HL-60/S4 treated with retinoic acid at 250 ng/mL for 4 days and 3 days (cell line): Measurements from ENCODE around the gene CCSER1.
"Not testable (repeated sequence)": the region's sequence is repeated elsewhere in the genome, so short reads cannot be mapped to it uniquely, and the experiment has no call there.

Experiments
- in situ Hi-C: fragments of 300-500 bp; cut with MboI; formaldehyde crosslinking; loops from 2 replicates; pipeline ENCODE4 v1.7.0; 2022; ENCODE audit warnings: low sequenced_read_pairs

CCSER1 gene

DNA sequence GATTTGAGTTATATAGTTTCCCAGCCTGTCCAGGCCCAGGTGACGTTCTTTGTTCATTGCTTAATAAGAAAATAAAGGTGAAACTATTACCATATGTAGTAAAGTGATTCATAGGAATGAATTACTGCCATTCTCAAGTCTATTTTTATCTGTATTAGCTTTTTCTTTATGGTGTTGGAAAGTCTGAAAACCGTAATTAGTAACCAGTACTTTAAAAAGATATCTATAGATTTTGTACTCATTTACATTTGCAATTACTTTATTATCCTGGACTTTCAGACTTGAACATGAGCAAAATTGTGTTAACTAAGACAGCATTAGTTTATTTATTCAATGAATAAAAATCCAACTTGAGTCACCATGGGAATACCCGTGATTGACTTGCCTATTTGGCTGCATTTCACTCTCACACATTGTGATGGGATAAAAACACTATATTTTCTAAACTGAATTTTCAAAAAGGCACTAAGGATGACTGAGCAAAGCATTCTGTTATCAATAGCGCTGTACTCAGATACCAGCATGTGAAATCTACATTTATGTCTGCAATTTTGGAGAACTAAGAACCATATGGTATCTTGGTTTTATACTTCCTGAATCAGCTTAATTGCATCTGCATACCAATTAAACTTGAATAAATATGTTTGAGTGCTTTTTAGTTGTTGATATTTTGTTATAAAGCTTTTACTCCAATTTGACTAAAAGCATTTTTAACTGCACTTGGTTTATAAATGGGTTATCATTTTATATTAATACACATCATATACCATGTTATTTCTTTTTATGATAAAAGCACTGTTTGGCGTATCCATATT lies 154.6 kb downstream of the CCSER1 start:
- in situ Hi-C loops = no loop called here

DNA sequence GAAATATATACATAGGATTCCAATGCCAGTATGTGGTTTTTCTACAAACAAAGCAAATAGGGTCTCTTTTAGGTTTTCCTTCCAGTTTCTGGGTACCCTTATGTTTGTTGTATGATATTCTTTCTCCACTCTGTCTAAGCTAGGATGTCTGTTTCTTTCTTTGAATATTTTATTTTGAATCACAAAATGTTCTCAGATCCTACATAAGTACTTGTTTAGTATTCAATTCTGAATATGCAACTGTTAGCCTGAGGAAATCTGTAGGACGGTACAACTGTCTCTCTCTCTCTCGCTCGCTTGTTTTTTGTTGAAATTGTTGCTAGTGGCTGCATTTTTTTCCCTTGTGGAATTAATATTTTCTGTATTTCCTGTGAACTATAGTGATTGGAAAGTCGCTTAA lies 163.2 kb downstream of the CCSER1 start:
- in situ Hi-C loops = no loop called here

DNA sequence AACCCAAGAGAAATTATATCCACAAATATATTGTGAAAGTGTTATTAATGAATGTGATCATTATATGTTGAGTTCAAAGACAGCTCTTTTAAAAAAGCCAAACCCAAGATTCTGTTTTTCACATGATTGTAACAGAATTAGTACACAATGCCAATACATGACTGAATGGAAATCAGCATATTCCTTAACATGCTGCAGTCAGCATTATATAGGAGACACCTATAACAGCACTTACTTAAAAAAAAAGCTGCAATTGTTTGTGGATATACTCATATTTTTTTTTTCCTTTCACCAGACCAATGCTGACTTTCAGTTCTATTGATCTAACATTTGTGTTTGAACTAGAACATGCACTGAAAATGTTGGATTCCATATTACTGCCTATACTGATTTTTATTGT lies 165.2 kb downstream of the CCSER1 start:
- in situ Hi-C loops = no loop called here

DNA sequence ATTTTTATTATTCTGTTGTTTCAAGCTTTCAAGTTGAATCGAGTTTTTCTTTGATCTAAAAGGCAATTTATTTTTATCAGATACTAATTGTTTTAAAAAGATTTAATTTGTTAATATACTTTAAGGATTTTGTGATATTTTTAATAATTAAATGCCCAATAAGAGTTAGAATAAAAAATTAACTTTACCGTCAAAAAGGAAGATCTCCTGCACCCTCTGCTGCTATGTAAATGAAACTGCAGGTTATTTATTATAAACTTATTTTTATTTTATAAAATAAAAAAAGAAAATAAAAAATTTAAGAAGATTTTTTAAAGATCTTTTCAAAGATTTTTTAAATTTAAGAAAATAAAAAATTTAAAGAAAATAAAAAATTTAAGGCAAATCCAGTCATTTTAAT lies 166.1 kb downstream of the CCSER1 start:
- in situ Hi-C loops = no loop called here

DNA sequence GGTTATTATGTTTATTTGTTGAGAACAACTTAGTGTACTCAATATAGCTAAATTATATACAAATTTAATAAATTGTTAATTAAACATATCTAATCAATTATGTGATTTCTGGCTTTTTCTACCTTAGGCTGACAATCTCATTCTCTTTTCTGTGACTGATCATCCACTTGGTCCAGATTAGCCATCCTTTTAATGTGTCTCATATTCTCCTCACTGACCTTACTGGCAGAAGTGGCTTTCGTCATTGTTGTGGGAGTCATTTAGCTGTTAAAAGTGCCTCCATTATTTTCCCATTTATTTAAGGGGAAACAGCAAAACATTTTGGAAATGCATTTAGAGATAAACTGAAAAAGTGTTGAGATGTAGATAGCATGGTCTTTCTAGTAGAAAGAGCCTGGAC lies 172.2 kb downstream of the CCSER1 start:
- in situ Hi-C loops = no loop called here

DNA sequence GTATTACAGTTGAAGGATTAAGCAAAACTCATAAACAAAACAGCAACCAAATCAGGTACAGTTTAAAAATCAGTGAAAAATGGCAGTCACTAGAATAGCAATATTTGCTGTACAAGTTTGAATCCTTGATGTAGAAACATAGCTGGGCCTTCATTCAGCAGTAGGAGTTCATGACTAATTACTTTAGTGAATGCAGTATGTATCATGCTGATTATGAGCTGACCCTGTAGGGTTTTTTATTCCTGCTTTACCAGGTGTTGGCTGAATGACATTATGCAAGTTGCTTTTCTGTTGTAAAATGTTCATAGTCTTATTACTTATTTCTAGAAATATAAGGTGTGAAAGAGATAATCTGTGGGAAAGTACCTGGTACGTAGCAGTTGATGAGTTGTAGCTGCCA lies 179.6 kb downstream of the CCSER1 start:
- in situ Hi-C loops = no loop called here

DNA sequence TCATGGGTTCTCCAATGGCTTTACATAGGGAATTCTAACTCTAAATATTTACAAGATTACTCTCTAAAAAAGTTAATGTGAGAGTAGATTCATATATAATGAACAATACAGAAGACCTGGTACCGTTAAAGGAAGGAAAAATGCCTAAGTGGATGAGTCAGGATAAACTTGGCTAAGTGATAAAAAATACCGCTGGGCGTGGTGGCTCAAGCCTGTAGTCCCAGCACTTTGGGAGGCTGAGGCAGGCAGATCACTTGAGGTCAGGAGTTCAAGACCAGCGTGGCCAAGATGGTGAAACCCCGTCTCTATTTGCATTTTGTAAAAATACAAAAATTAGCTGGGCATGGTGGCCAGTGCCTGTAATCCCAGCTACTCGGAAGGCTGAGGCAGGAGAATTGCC lies 189.9 kb downstream of the CCSER1 start:
- in situ Hi-C loops = not testable (repeated sequence)

DNA sequence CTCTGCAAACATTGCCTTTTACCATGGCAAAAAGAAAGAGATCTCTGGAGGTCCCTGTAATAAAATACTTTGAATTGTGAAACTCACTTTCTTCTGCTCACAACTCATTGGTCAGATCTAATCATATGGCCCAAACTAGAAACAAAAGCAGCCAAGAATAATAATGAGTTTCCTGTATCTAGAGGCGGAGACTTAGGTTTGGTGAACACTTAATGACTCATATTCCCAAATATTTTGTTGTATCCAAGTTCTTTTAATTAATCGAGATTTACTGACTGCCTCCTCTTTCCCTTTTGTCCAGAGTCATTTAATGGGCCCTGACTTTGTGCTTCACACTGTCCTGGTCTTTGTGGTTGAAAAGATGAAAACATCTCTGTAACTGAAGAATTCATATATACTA lies 190.6 kb downstream of the CCSER1 start:
- in situ Hi-C loops = no loop called here

DNA sequence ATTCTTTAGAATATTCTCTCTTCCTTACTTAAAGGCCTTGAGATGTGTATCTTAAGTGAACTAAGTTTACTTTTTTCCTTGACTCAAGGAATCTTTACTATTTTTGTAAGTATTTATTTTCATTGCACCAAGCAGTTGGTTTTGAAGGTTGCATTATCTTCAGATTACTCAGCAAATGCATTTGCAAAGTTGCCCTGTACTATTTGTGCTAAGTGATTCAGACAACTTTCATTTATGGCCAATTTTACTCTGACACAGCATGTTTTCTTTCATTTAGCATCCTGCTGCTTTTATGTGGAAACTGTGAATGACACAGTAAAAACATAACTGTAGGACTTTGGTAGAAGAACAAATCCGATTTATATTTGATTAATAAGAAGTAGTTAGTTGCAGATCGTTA lies 191.0 kb downstream of the CCSER1 start:
- in situ Hi-C loops = no loop called here

DNA sequence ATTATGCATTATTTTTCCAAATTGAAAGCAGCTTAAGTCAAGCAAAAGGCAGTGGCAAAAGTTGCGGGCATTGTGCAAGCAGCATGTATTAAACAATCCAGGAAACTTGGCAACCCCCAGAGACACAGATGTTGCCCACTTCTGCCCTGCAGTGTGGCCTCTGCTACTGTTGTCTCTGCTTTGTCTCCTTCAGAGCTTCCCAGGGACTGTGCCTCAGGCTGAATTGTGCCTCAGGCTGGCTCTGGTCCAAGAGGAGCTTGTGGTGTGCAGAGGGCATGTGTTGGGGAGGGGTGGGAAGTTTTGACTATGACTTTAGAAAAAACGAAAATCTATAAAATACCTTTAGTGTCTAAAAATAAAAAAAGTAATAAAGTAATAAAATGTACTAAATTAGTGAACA lies 201.4 kb downstream of the CCSER1 start:
- in situ Hi-C loops = no loop called here

DNA sequence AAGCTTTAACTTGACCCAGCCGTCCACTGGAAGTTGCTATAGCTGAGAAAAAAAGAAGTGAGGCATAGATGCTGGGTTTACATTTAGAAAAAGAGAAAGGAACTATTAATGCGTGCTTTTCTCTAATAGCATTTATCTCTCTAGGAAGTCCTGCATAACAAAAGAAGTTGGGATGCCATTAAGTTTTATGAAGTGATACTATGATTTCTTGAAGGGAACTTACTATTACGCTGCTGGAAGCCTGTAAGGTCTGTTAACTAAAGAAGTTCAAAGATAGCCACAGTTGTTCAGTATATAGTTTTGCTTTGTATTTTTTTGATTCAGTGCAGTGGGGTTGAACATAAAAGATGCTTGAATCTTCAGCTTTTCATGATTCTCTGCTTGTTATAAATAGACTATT lies 203.4 kb downstream of the CCSER1 start:
- in situ Hi-C loops = no loop called here

DNA sequence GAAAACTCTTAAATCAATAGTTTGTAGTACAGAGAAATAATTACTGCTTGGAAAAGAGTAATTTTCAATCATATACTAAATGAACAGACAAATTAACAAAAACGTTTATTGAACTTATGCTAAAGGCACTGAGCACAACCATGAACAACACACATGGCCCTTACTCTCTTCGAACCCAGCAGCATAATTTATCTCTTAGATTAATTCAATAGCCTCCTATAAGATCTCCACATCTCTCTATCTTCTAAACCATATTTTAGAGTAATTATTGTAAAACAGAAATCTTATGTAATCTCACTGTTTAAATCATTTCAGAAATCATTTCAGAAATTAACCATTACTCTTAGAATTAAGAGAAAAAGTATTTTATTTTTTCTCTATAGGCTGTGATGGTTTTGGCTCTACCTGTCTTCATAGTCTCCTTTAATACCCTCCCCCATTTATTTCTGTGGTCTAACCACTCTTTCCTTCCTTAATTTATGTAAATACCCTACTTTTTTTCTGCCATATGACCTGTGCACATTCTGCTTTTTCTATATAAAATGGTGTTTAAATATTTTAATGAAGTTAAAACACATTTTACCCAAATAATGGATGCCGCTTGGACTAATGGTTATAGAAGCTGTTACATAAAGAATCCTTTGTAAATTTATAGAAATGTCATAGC lies 218.5 kb downstream of the CCSER1 start:
- in situ Hi-C loops = no loop called here

DNA sequence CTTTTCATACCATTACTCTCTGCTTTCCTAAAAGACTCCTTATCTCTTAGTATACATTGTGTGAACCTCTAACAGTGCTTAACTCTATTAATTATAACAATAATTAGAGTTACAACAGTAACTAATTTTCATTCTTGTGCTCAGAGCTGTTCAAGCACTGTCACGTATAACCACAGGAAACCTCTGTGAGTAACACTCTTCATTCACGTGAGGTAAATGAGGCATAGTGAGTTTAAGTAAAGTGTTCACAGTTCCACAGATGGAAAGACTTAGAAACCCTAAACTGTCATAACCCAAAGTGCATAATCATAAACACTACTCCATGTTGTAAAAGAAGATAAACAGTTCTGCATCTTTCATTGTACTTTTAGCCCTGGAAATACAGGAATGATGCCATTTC lies 222.4 kb downstream of the CCSER1 start:
- in situ Hi-C loops = no loop called here

DNA sequence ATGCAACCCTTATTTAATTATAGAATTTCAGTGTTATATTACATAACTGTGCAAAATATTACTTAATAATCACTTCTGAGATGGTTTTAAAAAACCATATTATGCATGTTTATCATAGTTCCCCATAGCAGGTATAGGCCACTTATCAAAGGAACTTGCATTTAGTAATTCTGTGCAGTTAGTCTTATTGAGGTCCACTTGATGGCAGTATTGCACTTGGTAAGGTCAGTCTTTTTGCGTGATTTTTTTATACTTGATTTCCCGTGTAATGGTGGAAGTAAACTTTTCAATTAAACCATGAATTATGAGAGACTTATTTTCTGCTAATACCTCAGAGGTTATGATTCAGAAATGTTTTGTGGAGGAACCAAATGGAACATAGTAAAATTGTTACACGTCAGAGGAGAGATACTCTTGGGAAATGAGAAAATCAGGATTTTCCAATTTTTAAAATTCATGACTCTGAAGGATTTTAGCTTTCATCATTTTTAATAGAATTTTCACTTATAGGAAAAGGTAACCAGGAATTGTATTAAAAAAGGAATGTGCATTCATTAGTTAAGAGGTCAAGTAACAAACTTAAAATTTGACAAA lies 230.0 kb downstream of the CCSER1 start:
- in situ Hi-C loops = no loop called here

DNA sequence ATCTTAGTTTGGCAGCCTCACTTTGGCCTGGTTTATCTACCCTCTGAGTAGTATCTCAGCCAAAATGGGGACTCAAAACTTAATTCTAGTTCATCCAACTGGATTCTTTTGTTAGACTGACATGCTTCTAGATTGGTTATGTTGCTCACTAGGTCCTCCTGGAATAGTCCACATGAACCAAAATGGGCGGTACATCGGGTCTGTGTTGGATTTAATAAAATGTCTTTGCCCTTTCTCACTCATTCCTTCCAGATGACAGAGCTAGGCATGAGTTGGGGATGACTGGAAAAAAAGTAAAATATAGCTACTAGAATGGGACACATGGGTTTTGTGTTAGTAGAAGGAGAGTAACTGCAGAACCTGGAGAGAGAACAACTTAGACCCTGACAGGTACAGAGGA lies 247.9 kb downstream of the CCSER1 start:
- in situ Hi-C loops = no loop called here

DNA sequence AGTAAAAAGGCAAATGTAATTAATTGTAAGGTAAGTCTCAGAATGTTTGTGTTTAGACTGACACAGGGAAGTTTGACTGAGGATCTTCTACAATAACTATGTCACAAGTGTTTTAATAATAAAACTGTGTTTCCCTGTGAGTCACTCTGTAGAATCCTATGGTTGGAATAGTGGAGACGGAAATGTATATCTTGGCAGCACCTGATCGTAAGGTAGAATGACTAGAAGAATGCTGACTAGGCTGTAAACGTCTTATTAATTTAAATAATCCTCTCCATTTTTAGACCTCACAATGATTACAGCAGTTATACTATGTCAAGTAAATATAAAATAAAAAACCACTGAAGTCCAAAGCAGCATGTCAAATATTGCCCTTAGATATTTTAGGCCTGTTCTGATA lies 266.0 kb downstream of the CCSER1 start:
- in situ Hi-C loops = no loop called here

DNA sequence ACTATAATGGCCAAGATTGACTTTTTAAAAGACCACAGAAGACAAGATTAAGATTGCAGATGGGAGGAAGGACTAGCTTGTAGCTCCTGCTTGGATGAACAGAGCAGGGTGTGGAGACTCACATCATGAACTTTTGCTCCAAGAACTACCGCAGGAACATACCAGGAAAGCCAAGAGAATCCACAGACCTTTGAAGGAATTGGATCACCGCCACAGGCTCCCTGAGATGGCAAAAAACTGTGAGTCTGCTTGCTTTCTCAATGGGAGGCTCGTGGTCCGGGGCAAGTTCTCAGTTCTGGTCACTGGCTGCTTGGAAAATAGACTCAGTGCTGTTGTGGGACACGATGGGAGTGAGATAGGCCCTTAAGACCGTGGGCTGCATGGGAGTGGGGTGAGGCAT lies 276.6 kb downstream of the CCSER1 start:
- in situ Hi-C loops = no loop called here

DNA sequence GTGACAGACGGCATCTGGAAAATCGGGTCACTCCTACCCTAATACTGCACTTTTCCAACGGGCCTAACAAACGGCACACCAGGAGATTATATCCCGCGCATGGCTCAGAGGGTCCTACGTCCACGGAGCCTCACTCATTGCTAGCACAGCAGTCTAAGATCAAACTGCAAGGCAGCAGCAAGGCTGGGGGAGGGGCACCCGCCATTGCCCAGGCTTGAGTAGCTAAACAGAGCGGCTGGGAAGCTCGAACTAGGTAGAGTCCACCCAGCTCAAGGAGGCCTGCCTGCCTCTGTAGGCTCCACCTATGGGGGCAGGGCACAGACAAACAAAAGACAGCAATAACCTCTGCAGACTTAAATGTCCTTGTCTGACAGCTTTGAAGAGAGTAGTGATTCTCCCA lies 280.7 kb downstream of the CCSER1 start:
- in situ Hi-C loops = not testable (repeated sequence)

DNA sequence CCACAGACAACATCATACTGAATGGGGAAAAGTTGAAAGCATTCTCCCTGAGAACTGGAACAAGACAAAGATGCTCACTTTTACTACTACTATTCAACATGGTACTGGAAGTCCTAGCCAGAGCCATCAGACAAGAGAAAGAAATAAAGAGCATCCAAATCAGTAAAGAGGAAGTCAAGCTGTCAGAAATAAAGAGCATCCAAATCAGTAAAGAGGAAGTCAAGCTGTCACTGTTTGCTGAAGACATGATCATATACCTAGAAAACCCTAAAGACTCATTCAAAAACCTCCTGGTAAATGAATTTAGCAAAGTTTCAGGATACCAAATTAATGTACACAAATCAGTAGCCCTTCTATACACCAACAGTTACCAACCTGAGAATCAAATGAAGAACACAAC lies 285.6 kb downstream of the CCSER1 start:
- in situ Hi-C loops = not testable (repeated sequence)

DNA sequence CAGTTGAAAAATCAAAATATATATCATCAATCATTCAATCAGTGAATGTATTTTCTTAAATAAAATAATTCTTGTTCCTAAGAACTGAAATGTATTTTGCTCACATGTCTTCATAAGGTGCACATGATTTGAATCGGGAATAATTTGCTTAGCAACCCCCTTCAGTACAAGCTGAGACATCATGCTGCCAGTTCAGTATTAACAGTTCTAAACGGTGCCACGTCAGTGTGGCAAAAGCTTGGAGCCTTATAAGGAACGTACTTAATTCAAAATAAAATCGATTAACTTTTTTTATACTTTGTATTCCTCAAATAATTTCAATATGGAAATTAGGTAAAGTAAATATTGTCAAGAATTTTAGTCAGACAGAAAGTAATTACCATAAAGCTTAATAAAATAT lies 287.9 kb downstream of the CCSER1 start:
- in situ Hi-C loops = no loop called here

DNA sequence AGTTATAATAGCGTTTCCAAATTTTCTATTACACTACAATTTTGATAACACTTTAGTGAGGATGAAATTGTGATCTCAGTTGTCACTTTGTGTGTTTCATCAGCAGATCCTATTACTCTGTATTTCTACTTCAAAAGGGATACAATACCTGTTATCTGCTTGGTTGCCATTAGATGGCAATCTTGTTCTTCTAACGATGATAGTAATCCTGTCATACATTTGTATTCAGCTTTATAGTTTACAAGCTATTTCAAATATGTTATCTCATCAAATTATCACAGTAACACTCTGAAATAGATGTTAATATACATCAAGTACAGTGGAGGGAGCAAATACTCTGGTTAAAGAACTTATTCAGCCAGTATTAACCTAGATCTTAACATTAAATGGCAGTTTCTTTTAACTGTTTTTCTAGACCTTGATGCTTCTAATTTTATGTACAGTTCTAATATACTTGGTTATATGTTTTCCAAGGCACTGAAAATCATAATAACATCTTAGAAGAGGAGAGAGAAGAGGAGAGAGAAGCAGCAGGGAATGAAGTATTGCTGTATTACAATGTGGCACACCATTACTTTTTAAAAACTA lies 292.0 kb downstream of the CCSER1 start:
- in situ Hi-C loops = no loop called here

DNA sequence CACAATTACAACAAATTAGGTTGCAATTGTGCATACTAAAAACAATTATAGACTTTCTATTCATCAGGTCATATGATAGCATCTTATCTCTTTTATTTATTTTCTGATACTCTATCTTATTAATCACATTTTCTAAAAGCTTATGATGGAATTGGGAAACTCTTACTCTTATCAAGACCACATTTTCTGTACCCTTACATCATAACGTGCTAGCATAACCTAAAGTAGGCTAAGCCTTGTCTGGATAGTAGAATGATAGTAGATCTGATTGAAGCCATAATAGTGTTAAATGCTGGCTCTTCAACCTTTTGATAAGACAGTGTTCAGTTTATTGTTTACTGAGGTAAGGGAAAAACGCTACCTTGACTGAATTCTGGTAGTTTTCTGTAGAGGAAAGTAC lies 294.0 kb downstream of the CCSER1 start:
- in situ Hi-C loops = no loop called here
